GM12878 (cell line): Measurements from ENCODE around the gene CXCL1.

Source experiments
- EP300 ChIP-seq, 2 experiments: fragments of 150-350 bp in 1 of 2; IDR thresholded peaks; 2 replicates each; pipeline ENCODE4 v1.6.1; 2011 to 2012; ENCODE audit warnings: low read depth in 2 of 2, low read length in 2 of 2, borderline replicate concordance in 1 of 2, improper control_type of control experiment in 1 of 2, inconsistent platforms in 1 of 2; ENCODE audit not compliant: control insufficient read depth in 1 of 2
- ESRRA ChIP-seq: IDR thresholded peaks from 2 replicates; pipeline ENCODE4 v1.6.1; 2012; ENCODE audit warnings: mild to moderate bottlenecking, low read length, improper control_type of control experiment
- EZH2 ChIP-seq: IDR thresholded peaks from 2 replicates; pipeline ENCODE4 v1.6.1; 2012; ENCODE audit warnings: low read depth, mild to moderate bottlenecking, control low read depth, inconsistent platforms, low read length, borderline replicate concordance; ENCODE audit not compliant: control insufficient read depth
- POLR2A ChIP-seq: IDR thresholded peaks from 2 replicates; pipeline ENCODE4 v1.6.1; 2011; ENCODE audit warnings: low read depth, mild to moderate bottlenecking, low read length
- SIX5 ChIP-seq: IDR thresholded peaks from 2 replicates; pipeline ENCODE4 v1.6.1; 2011; ENCODE audit warnings: mild to moderate bottlenecking, low read depth, low read length, moderate library complexity; ENCODE audit not compliant: severe bottlenecking
- TAF1 ChIP-seq: IDR thresholded peaks from 2 replicates; pipeline ENCODE4 v1.6.1; 2011; ENCODE audit warnings: mild to moderate bottlenecking, low read depth, low read length, borderline replicate concordance
- TF ChIP-seq, protein P1 (sequence below): IDR thresholded peaks from 2 replicates; pipeline ENCODE4 v1.6.1; 2011; ENCODE audit warnings: borderline replicate concordance, low read depth, mild to moderate bottlenecking, moderate library complexity, mixed read lengths, low read length; ENCODE audit not compliant: insufficient read depth; ENCODE audit errors: extremely low read length

- no peak for TF ChIP-seq SIX5
- TF ChIP-seq TAF1: no peak
- no peak for TF ChIP-seq EZH2
- TF ChIP-seq, protein P1, sequence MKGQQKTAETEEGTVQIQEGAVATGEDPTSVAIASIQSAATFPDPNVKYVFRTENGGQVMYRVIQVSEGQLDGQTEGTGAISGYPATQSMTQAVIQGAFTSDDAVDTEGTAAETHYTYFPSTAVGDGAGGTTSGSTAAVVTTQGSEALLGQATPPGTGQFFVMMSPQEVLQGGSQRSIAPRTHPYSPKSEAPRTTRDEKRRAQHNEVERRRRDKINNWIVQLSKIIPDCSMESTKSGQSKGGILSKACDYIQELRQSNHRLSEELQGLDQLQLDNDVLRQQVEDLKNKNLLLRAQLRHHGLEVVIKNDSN: no peak
- TF ChIP-seq ESRRA: no peak
- TF ChIP-seq POLR2A: no peak
- no peak for TF ChIP-seq EP300 (IDR thresholded peaks at IDR 0.05; ENCODE audit: borderline replicate concordance in 1 of 2, control insufficient read depth in 1 of 2, low read depth in 2 of 2, low read length in 2 of 2)
Observed at GRCh38 chr4:73897380-73898136, 28.4 kb downstream of the CXCL1 start.
